Islet of Langerhans (tissue), 1 donor: ENCODE measurements around the gene ABHD1.

ENCODE experiments used
- FAIRE-seq: peaks from one replicate; lab custom pipeline; 2011; peaks lifted over from hg19 to GRCh38; lab: Jason Lieb, UNC

ABHD1 gene

GRCh38 chr2:27086724-27087593 lies 36.7 kb upstream of the ABHD1 start, which contains the start of gene KHK:
Gene KHK, plus strand, starts transcription at chr2:27086772. Its CDS starts 488 bp downstream, at chr2:27087260.
- no peak for FAIRE-seq

- no peak for FAIRE-seq
Measured at GRCh38 chr2:27087823-27088410, 35.7 kb upstream of the ABHD1 start.

DNA sequence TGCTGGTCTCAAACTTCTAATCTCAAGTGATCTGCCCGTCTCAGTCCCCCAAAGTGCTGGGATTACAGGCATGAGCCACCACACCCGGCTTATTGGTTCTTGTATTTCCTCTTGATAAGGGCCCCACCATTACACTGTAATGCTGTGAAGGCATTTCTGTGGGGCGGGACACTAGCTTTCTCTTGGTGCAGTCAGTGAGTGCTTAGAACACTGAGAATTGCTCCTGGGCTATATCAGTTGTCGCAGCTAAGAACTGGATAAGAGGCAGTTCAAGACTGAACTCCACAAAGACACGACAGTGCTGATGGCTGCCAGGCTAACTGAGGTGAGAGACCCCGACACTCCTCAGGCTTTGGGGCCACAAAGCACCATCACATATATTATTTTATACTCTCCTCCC lies 35.0 kb upstream of the ABHD1 start:
- FAIRE-seq, result no peak

- no peak for FAIRE-seq
Measured at GRCh38 chr2:27089111-27089954, 34.3 kb upstream of the ABHD1 start.

GRCh38 chr2:27091746-27092695 lies 31.6 kb upstream of the ABHD1 start:
- no peak for FAIRE-seq

- no peak for FAIRE-seq
Measured at GRCh38 chr2:27092696-27093429, 30.8 kb upstream of the ABHD1 start.

DNA sequence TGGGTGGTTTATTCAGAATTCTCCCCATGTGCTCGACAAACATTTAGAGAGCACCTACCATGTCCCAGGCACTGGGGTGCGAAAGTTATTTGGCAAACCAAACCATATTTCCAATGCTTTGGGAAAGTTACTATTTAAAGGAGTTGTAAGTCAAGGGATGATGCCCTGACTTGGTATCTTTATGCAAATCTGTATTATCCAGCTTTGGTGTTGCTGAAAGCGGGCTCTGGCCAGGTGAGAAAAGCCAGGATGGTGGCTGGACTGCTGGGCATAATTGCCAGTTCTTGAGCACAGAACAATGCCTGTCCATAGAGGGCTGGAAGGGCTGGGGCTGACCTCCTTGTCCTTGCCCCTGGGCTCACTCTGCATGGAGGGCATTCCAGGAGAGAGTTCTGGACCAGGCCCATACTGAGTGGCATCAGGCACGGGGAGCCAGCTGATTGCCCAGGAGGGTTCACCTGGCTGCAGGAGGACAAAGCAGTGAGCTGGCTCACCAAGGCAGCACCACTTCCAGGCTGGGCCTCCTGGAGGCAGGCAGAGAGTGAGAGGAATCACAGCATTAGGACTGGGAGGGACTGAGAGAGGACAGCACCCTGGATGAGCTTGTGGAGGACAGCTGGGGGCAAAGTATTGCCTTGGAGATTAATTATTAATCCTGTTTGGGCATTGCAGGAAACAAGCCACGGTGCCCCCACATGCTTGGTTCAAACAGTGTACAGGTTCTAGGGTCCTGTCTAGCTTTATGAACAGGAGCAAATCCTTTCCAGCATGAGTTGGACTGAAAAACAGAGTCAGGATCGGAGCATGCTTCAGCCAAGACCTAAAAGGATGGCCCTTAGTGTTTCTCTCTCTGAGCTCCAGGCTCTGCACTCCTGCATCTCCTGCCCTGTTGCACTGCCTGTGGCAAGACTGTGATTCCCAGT lies 29.9 kb upstream of the ABHD1 start:
- FAIRE-seq, result no peak

DNA sequence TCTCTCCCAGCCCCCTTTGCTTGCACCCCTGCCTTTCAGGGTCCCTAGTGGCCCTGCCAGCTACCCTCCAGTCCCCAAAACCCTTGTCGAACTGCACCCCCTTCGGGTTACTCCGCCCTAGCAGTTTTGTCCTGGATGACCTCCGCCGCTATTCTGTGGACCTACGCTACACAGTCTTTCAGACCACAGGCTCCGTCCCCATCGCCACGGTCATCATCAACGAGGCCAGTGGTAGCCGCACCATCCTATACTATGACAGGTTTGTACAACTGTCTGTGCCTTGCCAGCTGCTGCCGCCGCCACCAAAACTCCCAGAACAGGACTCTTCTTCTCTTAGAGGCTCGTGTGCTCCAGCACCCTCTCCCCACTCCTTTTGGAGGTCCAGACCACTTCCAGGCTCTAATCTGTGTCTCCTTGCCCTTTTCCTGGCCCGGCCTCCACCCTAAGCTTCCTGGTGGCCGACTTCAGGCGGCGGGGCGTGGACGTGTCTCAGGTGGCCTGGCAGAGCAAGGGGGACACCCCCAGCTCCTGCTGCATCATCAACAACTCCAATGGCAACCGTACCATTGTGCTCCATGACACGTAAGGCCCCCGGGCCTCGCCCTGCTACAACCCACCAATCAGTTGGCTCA lies 29.1 kb upstream of the ABHD1 start:
- FAIRE-seq, result no peak

GRCh38 chr2:27095427-27095744 lies 28.2 kb upstream of the ABHD1 start:
- FAIRE-seq, result no peak

DNA sequence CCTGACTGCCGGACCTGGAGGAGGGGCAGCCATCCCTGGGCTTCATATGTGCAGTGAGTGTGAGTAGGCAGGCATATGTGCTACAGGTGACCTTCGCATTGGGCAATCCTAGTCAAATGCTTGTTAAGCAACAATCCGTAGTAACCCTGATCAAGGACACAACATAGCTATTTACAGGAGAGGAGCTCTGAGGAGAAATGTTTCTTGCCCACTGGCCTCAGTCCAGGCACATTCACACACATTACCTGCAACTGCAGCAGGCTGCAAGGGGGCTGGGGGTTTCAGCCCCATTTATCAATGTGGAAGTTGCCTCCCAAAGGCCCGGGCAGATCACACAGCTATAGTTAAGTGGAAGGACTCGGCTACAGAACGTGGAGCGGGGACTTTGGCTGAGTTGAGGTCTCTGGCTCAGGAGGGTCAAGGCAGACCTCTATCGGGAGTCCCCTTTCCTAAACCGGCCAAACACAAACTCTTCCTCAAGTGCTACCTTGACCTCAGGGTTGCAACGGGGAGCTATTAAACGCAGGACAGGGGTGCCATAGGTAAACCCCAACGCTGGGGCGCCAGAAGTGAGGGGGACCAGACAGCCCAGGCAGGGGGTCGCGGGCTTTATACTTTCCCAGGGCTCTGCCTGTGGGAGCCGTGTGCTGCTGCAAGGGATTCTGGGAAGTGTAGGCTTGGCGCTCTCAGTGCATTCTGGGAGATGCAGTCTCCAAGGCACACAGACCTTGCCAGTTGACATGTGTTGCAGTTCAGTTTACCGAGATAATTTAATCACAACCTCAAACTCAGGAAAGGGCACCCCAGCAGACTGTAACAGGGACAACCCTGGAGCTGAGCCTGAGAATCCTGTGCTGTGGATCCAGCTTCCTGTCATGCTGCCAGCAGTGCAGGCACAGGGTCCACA lies 27.6 kb upstream of the ABHD1 start:
- no peak for FAIRE-seq

DNA sequence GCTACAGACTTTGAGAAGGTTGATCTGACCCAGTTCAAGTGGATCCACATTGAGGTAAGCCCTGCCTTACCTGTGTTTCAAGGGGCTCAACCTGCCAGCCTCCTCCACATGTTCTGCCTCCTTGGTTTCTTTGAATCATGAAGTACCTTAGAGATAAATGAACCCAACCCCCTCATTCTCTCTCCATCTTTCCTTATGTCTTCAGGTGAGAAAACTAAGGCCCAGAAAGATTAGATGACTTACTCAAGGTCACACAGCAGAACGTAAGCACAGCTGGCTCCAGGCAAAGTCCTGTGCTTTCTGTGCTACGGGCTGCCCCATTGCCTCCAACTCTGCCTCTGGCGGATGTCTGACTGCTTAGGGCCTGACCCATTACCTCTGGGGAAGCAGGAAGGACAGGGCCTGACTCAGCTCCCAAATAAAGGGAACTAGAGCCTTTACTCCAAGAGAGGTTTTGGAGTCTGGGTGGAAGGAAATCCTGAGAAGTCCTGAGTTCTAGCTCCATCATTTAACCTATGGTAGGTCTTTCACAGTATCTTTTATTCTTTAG lies 26.8 kb upstream of the ABHD1 start:
- no peak for FAIRE-seq

- no peak for FAIRE-seq
Measured at GRCh38 chr2:27097341-27097740, 26.3 kb upstream of the ABHD1 start.

DNA sequence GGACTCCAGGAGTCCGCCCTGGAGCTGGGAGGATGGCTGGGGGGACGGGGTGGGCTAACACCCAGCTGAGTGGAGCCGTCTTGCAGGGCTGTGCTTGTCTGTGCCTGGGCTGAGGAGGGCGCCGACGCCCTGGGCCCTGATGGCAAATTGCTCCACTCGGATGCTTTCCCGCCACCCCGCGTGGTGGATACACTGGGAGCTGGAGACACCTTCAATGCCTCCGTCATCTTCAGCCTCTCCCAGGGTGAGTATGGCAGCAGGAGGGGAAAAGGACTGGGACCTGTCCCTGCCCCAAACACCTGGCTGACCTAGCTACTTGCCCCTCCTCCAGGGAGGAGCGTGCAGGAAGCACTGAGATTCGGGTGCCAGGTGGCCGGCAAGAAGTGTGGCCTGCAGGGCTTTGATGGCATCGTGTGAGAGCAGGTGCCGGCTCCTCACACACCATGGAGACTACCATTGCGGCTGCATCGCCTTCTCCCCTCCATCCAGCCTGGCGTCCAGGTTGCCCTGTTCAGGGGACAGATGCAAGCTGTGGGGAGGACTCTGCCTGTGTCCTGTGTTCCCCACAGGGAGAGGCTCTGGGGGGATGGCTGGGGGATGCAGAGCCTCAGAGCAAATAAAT lies 24.2 kb upstream of the ABHD1 start:
- no peak for FAIRE-seq

DNA sequence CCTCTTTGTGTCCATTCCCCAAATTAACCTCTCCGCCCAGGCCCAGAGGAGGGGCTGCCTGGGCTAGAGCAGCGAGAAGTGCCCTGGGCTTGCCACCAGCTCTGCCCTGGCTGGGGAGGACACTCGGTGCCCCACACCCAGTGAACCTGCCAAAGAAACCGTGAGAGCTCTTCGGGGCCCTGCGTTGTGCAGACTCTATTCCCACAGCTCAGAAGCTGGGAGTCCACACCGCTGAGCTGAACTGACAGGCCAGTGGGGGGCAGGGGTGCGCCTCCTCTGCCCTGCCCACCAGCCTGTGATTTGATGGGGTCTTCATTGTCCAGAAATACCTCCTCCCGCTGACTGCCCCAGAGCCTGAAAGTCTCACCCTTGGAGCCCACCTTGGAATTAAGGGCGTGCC lies 23.6 kb upstream of the ABHD1 start:
- FAIRE-seq, result no peak

- FAIRE-seq, result no peak
Measured at GRCh38 chr2:27102329-27102728, 21.3 kb upstream of the ABHD1 start.

DNA sequence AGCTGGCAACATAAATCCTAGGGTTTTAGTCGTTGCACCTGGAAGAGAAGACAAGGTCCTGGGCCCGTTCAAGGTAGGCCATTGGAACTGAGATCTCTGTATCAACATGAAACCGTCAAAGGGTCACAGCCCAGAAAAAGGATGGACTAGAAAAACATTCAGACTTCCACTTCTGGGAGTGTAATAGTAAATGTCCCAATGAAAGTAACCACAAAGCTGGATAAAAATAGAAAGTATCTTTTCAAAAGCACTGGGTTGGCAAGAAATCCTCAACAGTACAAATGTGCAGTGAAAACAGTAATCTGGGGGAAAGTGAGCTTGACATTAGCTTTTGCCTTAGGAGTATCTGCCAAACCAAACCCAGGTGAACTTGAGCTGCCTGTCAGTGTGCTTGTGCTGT lies 17.6 kb upstream of the ABHD1 start:
- FAIRE-seq, result no peak

DNA sequence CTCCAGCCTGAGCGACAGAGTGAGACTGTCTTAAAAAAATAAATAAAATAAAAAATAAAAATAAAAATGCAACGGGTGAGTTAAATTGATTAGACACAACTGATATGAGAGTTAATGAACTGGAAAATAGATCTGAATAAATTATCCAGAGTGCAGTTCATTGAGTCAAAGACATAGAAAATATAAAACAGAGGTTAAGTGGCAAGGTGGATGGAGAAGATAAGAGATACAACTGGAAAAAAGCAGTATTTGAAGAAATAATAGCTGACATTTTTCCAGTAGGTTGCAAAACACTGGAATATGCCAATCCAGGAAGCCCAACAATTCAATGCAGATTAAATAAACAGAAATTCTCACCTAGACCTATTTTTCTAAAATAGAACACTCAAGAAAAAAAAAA lies 15.4 kb upstream of the ABHD1 start:
- no peak for FAIRE-seq

GRCh38 chr2:27109083-27109482 lies 14.5 kb upstream of the ABHD1 start:
- no peak for FAIRE-seq
